ENCODE results near the gene DEFB119. TPM values are rescaled to one million over a fixed set of nuclear protein-coding genes. Genes with fewer than 3 reads are reported as not detected.

Gene DEFB119
- total and polyA plus RNA-seq, 9 donors = not detected

Other genes with a start within 250 kb of the DEFB119 start
- not detected for gene DEFB115, start 132.9 kb downstream of the DEFB119 start, total RNA-seq
- gene DEFB115, start 132.9 kb downstream of the DEFB119 start, polyA plus RNA-seq (ENCODE audit: insufficient read depth in 1 of 8, insufficient read length in 8 of 8, low replicate concordance in 1 of 8) = not detected
- gene DEFB116, start 82.0 kb downstream of the DEFB119 start, total RNA-seq = not detected
- gene DEFB116, start 82.0 kb downstream of the DEFB119 start, polyA plus RNA-seq (ENCODE audit: insufficient read depth in 1 of 8, insufficient read length in 8 of 8, low replicate concordance in 1 of 8) = 1 to 10 TPM in 1 of 8 donors, not detected in 7; 1.0 TPM
- gene DEFB118, start 22.0 kb downstream of the DEFB119 start, total RNA-seq = not detected
- not detected for gene DEFB118, start 22.0 kb downstream of the DEFB119 start, polyA plus RNA-seq (ENCODE audit: insufficient read depth in 1 of 8, insufficient read length in 8 of 8, low replicate concordance in 1 of 8)
- gene DEFB121, start 15.6 kb upstream of the DEFB119 start, total RNA-seq = not detected
- not detected for gene DEFB121, start 15.6 kb upstream of the DEFB119 start, polyA plus RNA-seq (ENCODE audit: insufficient read depth in 1 of 8, insufficient read length in 8 of 8, low replicate concordance in 1 of 8)
- gene DEFB123, start 50.0 kb upstream of the DEFB119 start, total RNA-seq = not detected
- gene DEFB123, start 50.0 kb upstream of the DEFB119 start, polyA plus RNA-seq (ENCODE audit: insufficient read depth in 1 of 8, insufficient read length in 8 of 8, low replicate concordance in 1 of 8) = not detected
- 0.62 TPM for gene DEFB124, start 84.5 kb upstream of the DEFB119 start, total RNA-seq
- 1 to 10 TPM in 4 of 8 donors, under 1 TPM in 3, not detected in 1; 0.41 to 1.7 (median 1.4) TPM for gene DEFB124, start 84.5 kb upstream of the DEFB119 start, polyA plus RNA-seq (ENCODE audit: insufficient read depth in 1 of 8, insufficient read length in 8 of 8, low replicate concordance in 1 of 8)
- 9.6 TPM for gene REM1, start 84.7 kb upstream of the DEFB119 start, total RNA-seq
- 1 to 10 TPM; 3.6 to 8.5 (median 5.6) TPM for gene REM1, start 84.7 kb upstream of the DEFB119 start, polyA plus RNA-seq (ENCODE audit: insufficient read depth in 1 of 8, insufficient read length in 8 of 8, low replicate concordance in 1 of 8)
- 26.4 TPM for gene HM13, start 123.9 kb upstream of the DEFB119 start, total RNA-seq
- 100 to 1,000 TPM in 2 of 8 donors, 10 to 100 TPM in 6; 74.5 to 105 (median 78.8) TPM for gene HM13, start 123.9 kb upstream of the DEFB119 start, polyA plus RNA-seq (ENCODE audit: insufficient read depth in 1 of 8, insufficient read length in 8 of 8, low replicate concordance in 1 of 8)
- gene ID1, start 214.7 kb upstream of the DEFB119 start, total RNA-seq = 79.2 TPM
- gene ID1, start 214.7 kb upstream of the DEFB119 start, polyA plus RNA-seq (ENCODE audit: insufficient read depth in 1 of 8, insufficient read length in 8 of 8, low replicate concordance in 1 of 8) = 10 to 100 TPM; 21.2 to 51.1 (median 36.0) TPM
- gene COX4I2, start 247.3 kb upstream of the DEFB119 start, total RNA-seq = 11.4 TPM
- gene COX4I2, start 247.3 kb upstream of the DEFB119 start, polyA plus RNA-seq (ENCODE audit: insufficient read depth in 1 of 8, insufficient read length in 8 of 8, low replicate concordance in 1 of 8) = 10 to 100 TPM in 3 of 8 donors, 1 to 10 TPM in 5; 7.0 to 12.5 (median 8.5) TPM

All from muscle of leg (tissue), 9 donors.